Adipose tissue (tissue), 3 donors: Measurements from ENCODE around the gene PPP2R2C. TPM values are rescaled to one million over a fixed set of nuclear protein-coding genes. Genes with fewer than 3 reads are reported as not detected.

Experiments
- polyA plus RNA-seq, 3 donors: library from polyadenylated mRNA; stranded (reverse); fragments of 200-250 nt; gene quantifications; one replicate each; pipeline ENCODE4 v1.2.3, GENCODE V29; 2013
- donor health status: healthy with polysubstance abuse.
- donor health status: Bipolar disorder and iron deficiency.
- donor health status: healthy.

The PPP2R2C gene
- polyA plus RNA-seq, 3 donors: 0.09 to 0.34 (median 0.32) TPM

Other genes with a start within 250 kb of the PPP2R2C start
- gene WFS1, start 202.8 kb downstream of the PPP2R2C start, polyA plus RNA-seq: 10 to 100 TPM; 10.7 to 34.5 (median 16.3) TPM
- gene MAN2B2, start 102.6 kb upstream of the PPP2R2C start, polyA plus RNA-seq: 10 to 100 TPM in 2 of 3 donors, 1 to 10 TPM in 1; 8.7 to 14.9 (median 13.0) TPM
- gene MRFAP1, start 168.1 kb upstream of the PPP2R2C start, polyA plus RNA-seq: 100 to 1,000 TPM; 132 to 387 (median 251) TPM
- 10 to 100 TPM in 2 of 3 donors, 1 to 10 TPM in 1; 1.2 to 77.3 (median 48.6) TPM for gene S100P, start 221.3 kb upstream of the PPP2R2C start, polyA plus RNA-seq
- 10 to 100 TPM; 23.3 to 66.1 (median 34.0) TPM for gene MRFAP1L1, start 237.3 kb upstream of the PPP2R2C start, polyA plus RNA-seq
- gene BLOC1S4, start 243.6 kb upstream of the PPP2R2C start, polyA plus RNA-seq: 10 to 100 TPM in 1 of 3 donors, 1 to 10 TPM in 2; 4.7 to 10.8 (median 7.9) TPM